Measurements from ENCODE around the gene SLC11A1.

SLC11A1 gene

DNA sequence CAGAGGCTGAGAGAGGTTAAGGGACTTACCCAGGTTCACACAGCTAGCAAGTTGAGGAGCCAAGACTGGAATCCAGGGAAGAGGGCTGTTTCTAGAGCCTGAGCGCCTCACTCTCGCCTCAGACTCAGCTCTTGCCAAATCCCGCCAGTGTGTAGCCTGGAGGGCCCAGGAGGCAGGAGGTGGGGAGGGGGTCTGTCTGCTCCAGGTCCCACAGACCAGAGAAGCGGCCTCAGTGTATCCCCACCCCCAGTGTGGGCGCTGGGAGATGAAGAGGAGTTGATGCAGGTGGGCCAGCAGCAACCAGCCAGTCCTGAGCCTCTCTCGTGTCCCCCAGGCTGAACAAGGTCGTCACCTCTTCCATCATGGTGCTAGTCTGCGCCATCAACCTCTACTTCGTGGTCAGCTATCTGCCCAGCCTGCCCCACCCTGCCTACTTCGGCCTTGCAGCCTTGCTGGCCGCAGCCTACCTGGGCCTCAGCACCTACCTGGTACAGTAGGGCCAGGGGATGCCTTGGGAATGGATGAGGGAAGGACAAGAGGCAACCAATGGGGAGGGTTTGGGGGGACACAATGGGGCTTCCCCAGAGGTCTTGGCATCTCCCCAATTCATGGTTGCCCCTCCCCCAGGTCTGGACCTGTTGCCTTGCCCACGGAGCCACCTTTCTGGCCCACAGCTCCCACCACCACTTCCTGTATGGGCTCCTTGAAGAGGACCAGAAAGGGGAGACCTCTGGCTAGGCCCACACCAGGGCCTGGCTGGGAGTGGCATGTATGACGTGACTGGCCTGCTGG, 12.4 kb downstream of the SLC11A1 start:
- DNase-seq: no peak

DNA sequence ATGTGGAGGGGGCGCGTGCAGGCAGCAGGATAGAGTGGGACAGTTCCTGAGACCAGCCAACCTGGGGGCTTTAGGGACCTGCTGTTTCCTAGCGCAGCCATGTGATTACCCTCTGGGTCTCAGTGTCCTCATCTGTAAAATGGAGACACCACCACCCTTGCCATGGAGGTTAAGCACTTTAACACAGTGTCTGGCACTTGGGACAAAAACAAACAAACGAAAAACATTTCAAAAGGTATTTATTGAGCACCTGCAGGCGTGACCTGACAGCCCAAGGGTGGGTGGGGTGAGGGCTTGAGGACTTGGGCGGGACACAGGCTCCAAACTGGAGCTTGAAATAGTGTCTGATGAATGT, 13.0 kb downstream of the SLC11A1 start:
- DNase-seq: no peak

DNA sequence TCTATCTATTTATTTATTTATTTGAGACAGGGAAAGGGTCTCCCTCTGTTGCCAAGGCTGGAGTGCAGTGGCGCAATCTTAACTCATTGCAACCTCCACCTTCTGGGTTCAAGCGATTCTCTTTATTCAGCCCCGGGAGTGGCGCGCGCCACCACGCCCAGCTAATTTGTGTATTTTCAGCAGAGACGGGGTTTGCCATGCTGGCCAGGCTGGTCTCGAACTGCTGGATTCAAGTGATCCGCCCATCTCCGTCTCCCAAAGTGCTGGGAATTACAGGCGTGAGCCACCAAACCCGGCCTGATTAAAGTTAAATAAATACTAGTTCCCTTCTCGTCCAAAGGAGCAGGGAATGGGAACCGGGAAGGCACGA, 13.4 kb downstream of the SLC11A1 start:
- no peak for DNase-seq

DNA sequence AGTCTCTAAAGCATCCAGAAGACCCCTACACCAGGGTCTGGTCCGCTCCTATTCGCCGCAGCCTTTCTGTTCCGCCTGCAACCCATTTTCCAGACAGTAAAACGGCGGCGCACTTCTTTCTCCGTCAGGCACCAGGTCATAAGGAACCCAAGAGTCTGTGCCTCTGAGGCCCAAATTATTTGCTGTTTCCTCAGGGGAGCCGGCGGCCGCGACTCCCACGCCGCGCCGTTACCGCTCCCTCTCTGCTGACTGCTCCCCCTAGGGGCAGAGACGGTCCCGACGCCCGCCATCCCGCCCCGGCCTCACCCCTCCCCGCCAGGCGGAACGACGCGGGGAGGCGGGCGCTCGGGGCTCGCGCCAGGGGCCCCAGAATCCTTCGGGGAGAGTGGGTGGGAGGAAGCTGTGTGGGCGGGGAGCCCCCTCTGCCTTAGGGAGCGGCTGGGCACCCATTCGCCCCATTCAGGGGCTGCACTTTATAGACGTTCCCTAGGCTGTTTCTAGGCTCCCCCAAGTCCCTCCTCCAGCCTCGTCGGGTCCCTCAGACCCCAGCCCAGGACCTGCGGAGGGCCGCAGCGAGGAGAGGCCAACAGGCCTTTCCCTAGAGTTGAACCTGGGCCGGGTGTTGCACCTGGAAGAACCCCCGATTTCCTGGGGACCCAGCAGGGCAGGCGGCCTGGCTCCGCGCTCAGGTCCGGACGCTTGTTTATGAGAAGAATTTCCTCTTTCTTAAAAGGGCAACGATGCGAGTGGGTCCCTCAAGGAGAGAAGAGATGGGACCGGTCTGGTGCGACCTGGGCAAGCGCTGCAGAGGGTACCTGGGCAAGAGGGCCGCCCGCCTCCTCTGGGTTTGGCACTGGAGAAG, 14.0 kb downstream of the SLC11A1 start:
- peak; percentile 91 for DNase-seq

DNA sequence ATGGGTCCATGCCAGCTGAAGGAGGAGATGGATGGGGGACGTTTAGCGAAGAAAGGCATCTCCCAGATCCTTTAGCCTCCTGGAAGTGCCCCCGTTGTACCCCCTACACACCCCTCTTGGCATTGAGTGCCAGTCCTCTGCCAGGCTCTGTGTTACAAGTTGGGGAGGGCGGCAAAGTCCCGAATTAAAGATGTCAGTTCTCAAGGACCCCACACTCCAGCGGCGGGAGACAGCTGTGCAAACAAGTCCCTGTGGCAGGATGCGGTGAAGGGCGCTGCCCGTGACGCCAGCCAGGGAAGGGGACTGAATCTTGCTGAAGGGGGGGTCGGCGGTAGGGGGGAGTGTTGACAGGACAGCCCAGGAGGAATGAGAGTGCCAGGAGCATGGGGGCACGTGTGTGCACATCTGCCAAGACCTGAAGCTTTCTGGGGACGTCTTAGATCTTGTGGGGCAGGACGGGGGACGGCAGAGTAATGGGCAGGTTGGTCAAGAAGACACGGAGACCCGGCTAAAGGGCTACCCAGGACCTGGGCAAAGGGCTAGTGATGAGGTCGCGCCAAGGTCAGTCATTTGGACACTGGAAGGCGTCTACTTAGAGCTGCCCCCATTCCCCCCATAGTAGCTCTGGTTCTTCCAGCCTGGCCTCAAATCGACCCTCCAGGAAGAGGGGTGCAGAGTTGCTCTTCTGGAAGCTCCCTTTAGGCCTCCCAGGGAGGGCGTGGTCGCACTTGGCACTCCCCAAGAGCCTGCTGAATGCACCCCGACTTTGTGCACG, 14.8 kb downstream of the SLC11A1 start:
- DNase-seq: peak; percentile 69

DNA sequence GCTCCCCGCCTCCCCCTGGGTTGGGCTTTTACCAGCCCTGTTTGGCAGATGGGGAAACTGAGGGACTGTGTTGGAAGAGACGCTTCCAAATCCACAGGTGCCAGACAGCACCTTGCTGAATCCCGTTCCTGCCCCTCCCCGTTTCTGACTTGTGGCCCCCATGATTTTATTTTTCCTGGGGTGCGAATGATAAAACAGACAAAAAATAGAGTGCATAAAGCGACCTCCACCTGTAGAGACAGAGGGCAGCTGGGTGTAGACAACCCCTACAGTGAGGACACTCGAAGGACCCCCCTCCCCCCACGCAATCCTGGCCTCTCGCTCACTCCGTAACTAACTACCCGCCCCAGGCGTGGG, 15.4 kb downstream of the SLC11A1 start:
- DNase-seq: no peak

DNA sequence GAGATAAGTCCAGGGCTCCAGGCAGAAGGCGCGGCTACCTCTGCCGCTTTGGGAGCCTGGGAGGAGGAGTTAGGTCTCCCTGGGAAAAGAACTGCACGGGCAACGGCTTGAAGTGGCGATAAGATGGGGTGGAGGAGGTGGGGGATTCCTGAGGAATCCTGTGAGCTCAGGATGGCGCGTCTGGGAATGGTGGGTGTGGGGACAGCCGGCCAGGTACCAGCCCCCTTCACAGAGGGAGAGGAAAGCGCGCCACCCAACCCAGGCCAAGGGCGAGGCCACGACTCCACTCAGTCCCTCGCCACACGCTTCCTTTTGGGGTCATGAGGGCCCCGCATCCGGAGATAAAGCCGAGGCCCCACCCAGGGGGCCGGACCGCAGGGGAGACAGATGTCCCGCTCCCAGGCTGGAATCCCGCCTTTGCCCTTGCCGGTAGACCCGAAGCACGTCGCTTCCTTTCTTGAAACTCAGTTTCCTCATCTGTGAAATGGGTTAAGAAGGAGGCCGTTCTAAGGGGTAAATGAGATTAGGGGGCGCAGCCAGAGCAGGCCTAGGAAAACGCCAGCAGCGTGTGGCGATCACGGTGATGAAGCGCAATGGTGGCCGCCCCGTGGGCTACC, 15.9 kb downstream of the SLC11A1 start:
- peak; percentile 34 for DNase-seq

DNA sequence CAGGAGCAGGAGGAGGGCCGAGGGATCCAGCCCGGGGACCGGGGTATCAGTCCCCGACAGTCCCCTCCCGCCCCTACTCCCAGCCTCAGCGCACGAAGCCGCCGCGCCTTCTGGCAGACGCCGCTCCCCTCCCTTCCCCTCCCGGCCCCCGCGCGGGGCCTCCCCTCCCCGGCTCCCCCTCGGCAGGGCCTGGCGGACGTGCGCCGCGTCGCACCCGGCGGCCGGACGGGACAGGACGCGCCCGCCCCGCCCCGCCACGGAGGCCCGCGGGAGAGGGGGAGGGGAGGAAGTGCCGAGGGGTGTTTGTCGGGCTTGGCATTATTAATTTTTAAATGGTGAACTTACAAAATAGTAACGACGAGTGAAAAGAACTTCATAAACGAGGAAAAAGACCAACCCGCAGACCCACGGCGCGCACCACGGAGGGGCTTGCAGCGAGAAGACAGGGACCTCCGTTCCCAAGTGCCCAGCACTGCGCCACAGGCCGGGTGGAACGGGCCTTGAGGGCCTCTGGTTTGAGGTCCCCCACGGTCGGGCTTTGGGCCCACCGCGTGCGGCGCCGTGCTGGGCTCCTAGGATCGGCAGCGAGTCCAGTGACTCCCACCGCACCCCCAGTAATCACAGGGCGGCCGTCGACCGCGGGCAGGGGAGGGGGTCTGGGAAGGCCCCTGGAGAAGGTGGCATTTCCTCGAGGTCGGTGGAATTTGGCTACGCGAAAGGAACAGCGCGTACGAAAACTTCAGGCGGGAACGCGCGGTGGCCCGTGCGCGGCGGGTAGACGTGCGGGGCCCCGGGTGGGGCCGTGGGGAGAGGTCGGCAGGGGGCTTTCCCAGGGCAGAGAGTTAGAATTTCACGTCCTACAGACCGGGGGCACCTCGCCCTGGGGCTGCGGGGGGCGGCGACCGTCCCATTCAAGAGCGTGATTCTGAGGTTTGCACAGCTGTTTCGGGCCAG, 16.6 kb downstream of the SLC11A1 start:
- peak; percentile 53 for DNase-seq

DNA sequence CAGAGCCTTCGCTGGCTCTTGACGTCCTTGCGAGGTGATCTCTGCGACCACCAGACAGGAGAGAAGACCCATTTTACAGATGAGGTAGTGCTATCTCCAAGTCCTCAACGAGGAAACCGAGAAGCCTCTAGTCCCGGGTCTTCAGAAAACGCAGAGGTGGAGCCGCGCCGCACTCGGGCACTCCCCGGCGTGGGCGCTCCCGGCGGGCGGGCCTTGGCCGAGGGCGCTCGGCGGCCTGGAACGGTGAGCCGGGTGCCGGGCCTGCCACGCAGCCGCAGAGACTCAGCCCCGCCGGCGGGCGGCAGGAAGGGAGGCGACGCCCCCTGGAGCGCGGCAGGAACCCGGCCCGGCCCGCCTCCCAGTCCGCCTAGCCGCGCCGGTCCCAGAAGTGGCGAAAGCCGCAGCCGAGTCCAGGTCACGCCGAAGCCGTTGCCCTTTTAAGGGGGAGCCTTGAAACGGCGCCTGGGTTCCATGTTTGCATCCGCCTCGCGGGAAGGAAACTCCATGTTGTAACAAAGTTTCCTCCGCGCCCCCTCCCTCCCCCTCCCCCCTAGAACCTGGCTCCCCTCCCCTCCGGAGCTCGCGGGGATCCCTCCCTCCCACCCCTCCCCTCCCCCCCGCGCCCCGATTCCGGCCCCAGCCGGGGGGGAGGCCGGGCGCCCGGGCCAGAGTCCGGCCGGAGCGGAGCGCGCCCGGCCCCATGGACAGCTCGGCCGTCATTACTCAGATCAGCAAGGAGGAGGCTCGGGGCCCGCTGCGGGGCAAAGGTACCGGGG, 17.5 kb downstream of the SLC11A1 start, which contains the start of gene CTDSP1:
Gene CTDSP1 (plus strand): TSS at position 478 of the 776 bp plus-strand sequence. CDS start 223 bp downstream, at position 701.
- peak; percentile 92 for DNase-seq

DNA sequence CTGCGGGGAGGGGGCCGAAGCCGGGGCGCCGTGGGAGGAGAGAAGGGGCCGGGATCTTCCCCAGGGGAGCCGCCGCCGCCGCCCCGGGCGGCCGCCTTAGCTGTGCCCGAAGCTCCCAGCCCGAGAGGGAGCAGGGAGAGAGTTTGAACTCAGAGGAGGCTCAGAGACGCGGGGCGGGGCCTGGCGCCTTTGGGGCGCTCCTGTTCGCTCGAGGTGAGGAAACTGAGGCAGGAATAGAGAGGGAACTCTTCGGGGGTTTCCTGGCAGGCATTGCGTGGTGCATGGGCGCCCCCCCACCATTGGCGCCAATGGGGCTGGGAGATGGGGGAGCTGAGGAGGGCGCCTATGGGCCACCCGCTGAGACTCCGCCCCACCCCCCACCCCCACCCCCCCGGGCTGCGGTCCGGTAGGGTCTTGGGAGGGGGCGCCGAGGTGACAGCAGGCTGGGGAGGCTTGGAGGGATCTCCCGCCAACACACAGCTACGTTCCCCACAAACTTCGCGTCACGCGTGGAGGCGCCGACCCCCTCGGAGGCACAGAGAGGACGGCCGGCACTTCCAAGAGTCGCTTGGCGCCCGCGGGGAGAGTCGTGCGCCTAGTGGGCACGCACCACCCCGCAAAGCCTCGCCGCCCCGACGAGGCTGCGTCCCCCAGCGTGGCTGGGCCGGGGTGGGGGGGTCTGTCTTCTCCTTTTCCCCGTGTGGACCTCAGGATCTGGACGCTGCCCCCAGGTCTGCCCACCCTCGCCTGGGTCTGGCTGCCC, 18.3 kb downstream of the SLC11A1 start:
- peak; percentile 31 for DNase-seq

DNA sequence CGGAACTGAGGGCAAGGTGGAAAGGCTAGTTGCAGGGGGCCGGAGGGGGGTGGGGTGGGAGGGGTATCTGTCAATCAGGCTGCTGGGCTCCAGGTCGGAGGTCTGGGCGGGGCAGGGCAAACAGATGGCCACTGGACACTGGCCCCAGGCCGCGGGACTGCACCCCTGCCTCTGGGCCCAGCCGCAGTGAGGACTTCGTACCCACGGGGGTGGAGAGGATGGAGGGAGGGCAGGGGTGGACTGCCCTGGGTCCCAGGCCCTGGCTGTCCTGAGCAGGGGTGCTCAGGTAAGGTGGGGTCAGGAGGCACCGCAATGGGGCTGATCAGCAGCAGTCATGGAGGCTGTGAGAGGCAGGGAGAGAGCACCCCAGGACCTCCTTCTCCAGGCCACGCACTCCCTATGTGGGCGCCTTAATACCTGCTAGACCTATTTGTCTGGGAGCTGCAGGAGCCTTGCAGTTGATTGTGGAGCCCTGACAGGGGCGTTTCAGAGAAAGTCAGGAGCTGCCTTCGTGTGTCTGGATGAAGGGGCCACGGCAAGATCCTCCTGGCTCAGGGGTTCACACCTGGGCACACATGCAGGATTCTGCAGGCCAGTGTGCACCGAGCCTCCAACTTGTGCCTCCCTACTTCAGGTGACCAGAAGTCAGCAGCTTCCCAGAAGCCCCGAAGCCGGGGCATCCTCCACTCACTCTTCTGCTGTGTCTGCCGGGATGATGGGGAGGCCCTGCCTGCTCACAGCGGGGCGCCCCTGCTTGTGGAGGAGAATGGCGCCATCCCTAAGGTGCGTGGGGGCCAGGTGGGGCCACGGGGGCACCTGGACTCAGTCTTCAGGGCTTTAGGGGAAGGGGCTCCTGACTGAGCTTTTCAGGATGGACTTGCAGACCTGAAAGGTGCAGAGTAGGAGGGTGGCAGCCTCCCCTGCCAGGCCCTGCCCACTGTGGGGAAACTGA, 19.1 kb downstream of the SLC11A1 start:
- DNase-seq: no peak

DNA sequence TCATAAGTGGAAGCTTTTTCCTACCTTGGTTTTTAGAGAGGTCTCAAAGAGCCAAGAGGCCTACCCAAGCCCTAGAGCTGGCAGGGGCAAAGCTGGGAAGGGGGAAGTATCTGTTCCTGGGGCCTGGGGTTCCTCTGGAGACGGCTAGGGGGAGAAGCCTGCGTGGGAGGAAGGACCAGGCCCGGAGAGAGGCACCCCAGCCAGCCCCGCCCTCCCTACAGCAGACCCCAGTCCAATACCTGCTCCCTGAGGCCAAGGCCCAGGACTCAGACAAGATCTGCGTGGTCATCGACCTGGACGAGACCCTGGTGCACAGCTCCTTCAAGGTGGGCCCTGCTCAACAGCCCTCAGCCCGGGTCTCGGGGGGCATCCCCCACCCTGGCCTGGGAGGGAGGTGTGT, 19.8 kb downstream of the SLC11A1 start:
- no peak for DNase-seq

DNA sequence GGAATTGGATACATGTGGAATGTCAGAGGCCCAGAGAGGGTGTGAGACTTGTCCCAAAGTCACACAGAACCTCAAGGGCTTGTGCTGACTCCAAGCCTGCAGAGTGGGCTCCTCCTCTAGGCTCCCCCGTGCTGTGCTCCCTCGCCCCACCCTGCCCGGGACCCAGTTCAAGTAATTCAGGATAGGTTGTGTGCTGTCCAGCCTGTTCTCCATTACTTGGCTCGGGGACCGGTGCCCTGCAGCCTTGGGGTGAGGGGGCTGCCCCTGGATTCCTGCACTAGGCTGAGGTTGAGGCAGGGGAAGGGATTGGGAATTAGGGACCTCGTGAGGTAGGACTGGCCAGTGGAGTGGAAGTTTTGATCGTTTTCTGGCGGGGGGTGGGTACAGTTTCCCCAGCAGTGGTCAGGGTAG, 20.4 kb downstream of the SLC11A1 start:
- no peak for DNase-seq

DNA sequence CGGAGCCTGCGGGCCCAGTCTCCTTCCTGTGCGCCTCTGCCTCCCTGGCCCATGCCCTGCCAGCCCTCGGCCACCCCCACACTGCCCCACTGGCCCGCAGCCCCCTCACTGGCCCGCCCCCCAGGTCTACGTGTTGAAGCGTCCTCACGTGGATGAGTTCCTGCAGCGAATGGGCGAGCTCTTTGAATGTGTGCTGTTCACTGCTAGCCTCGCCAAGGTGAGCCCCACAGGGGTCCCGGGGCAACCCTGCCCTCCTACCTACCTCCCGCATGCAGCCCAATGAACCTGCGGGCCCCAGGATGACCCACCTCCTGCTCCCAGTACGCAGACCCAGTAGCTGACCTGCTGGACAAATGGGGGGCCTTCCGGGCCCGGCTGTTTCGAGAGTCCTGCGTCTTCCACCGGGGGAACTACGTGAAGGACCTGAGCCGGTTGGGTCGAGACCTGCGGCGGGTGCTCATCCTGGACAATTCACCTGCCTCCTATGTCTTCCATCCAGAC, 20.9 kb downstream of the SLC11A1 start:
- no peak for DNase-seq

DNA sequence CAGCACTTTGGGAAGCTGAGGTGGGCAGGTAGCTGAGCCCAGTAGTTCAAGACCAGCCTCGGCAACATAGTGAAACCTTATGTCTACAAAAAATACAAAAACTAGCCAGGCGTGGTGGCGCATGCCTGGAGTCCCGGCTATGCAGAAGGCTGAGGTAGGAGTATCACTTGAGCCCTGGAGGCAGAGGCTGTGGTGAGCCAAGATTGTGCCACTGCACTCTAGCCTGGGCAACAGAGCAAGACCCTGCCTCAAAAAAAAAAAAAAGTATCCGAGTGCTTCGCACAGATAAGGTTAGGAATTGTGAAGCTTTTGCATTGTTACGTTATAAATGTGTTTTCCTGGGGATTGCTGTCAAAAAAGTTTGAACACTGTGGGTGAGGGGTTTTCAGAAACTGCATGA, 21.7 kb downstream of the SLC11A1 start:
- no peak for DNase-seq

DNA sequence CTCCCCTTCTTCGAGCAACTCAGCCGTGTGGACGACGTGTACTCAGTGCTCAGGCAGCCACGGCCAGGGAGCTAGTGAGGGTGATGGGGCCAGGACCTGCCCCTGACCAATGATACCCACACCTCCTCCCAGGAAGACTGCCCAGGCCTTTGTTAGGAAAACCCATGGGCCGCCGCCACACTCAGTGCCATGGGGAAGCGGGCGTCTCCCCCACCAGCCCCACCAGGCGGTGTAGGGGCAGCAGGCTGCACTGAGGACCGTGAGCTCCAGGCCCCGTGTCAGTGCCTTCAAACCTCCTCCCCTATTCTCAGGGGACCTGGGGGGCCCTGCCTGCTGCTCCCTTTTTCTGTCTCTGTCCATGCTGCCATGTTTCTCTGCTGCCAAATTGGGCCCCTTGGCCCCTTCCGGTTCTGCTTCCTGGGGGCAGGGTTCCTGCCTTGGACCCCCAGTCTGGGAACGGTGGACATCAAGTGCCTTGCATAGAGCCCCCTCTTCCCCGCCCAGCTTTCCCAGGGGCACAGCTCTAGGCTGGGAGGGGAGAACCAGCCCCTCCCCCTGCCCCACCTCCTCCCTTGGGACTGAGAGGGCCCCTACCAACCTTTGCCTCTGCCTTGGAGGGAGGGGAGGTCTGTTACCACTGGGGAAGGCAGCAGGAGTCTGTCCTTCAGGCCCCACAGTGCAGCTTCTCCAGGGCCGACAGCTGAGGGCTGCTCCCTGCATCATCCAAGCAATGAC, 22.4 kb downstream of the SLC11A1 start:
- no peak for DNase-seq

DNA sequence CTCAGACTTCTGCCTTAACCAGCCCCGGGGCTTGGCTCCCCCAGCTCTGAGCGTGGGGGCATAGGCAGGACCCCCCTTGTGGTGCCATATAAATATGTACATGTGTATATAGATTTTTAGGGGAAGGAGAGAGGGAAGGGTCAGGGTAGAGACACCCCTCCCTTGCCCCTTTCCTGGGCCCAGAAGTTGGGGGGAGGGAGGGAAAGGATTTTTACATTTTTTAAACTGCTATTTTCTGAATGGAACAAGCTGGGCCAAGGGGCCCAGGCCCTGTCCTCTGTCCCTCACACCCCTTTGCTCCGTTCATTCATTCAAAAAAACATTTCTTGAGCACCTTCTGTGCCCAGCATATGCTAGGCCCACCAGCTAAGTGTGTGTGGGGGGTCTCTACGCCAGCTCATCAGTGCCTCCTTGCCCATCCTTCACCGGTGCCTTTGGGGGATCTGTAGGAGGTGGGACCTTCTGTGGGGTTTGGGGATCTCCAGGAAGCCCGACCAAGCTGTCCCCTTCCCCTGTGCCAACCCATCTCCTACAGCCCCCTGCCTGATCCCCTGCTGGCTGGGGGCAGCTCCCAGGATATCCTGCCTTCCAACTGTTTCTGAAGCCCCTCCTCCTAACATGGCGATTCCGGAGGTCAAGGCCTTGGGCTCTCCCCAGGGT, 23.1 kb downstream of the SLC11A1 start:
- DNase-seq: no peak

All from T-helper 9 cell (primary cell).